GM19397 (cell line): ENCODE results near the gene FGL2.
"Not testable (repeated sequence)": the region's sequence is repeated elsewhere in the genome, so short reads cannot be mapped to it uniquely, and the experiment has no call there.

Source experiments
- ATAC-seq: cut with Tn5 transposase; IDR thresholded peaks from one replicate; pipeline ENCODE4 v1.9.1; 2021; ENCODE audit warnings: mild to moderate bottlenecking, moderate library complexity; ENCODE audit not compliant: unreplicated experiment

Gene FGL2, protein sequence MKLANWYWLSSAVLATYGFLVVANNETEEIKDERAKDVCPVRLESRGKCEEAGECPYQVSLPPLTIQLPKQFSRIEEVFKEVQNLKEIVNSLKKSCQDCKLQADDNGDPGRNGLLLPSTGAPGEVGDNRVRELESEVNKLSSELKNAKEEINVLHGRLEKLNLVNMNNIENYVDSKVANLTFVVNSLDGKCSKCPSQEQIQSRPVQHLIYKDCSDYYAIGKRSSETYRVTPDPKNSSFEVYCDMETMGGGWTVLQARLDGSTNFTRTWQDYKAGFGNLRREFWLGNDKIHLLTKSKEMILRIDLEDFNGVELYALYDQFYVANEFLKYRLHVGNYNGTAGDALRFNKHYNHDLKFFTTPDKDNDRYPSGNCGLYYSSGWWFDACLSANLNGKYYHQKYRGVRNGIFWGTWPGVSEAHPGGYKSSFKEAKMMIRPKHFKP

DNA sequence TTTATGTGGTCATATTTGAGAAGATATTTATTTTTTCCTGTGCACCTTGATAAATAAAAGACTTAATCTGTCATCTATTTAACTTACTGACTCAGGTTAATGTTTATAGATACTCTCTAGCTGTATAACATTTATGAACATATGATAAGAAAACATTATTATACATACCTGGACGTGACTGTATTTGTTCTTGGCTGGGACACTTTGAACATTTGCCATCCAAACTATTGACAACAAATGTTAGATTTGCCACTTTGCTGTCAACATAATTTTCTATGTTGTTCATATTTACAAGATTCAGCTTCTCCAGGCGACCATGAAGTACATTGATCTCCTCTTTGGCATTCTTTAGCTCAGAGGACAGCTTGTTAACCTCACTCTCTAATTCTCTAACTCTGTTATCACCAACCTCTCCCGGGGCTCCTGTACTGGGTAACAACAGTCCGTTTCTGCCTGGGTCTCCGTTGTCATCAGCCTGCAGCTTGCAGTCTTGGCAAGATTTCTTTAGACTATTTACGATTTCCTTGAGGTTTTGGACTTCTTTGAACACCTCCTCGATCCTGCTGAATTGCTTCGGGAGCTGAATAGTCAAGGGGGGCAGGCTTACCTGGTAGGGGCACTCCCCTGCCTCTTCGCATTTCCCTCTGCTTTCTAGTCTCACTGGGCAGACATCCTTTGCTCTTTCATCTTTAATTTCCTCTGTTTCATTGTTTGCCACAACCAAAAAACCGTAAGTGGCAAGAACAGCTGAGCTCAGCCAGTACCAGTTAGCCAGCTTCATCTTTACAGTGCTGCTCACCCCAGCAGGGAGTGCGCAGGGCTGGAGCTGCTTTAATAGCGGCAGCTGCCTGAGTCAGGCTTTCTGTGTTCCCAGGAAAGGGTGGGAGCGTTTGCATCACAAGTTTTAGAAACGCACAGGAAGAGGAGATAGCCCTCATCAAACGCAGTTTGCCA lies at the start of gene FGL2:
TSS of gene FGL2 (minus strand) at position 807 of the 954 bp plus-strand sequence. CDS start at position 781, 26 bp downstream.
- no peak for ATAC-seq

DNA sequence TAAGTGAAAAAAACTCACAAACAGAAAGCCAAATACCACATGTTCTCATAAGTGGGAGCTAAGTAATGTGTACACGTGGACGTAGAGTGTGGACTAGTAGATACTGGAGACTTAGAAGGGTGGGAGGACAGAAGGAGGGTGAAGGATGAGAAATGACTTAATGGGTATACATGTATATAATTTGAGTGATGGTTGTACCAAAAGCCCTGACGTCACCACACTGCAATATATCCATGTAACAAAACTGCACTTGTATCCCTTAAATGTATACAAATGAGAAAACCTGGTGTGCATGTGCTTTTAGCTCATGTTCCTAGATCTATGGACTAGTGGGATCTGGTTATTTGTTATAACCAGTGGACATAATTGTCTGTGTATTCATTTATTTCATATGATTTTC lies 48.5 kb upstream of the FGL2 start:
- ATAC-seq = no peak

GRCh38 chr7:77247206-77247850 lies 47.7 kb upstream of the FGL2 start:
- no peak for ATAC-seq

DNA sequence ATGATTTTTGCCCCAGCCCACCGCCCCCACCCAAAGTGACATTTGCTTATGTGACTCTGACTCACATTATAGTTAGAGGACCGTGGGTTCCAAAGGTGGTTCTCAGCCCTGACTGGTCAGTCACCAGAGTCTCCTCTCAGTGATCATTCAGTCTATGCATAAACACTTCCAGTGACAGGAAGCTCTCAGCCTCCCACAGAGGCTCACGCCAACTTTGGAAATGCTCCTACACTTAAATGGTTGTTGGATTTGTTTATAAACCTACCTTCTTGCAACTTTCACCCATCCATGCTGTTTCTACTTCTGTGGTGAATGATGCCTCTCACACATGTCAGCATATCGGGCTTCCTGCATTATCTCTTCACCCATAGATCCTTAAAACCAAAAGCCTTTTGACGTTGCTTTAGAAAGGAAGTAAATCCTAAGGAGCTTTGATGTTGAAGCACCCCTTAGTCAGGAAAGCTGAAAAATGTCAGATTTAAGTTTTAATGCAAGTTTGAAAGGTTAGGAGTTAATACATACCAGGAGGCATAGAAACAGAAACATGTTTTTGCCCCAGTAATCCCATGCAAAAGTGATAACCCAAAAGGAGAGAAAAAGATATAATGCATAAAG lies 46.5 kb upstream of the FGL2 start:
- ATAC-seq = no peak

DNA sequence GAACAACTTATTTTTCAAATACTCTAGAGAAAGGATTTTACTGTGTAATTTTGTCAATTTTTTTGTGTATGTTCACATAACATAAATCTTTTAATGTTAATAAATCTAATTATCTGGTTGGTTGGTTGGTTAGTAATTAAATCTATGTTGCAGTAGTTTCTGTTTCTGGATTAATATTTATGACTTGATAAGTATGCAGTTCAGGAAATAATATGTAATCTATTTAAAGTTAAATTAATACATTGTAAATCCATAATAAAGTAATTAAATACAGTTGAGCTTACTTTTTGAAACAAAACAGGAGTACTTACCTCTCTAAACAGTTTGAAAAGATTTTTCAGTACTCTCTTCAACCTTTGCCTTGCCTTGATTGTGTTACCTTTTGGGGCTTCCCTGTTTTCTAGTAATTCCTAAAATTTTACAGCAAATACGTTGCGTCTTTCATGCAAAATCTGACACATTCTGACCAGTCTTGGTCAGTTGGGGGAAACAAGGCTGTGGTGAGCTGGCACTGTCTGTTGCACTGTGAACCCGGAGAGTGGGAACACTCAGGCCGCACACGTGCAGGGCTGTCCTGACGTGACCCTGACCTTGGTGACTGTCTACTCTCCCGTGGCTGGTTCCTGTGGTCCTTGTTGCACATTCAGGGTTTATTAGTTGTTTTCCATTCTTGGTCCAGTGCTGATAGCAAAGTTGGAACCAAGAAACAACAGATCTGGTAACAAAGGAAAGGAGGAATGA lies 45.6 kb upstream of the FGL2 start:
- ATAC-seq = no peak

DNA sequence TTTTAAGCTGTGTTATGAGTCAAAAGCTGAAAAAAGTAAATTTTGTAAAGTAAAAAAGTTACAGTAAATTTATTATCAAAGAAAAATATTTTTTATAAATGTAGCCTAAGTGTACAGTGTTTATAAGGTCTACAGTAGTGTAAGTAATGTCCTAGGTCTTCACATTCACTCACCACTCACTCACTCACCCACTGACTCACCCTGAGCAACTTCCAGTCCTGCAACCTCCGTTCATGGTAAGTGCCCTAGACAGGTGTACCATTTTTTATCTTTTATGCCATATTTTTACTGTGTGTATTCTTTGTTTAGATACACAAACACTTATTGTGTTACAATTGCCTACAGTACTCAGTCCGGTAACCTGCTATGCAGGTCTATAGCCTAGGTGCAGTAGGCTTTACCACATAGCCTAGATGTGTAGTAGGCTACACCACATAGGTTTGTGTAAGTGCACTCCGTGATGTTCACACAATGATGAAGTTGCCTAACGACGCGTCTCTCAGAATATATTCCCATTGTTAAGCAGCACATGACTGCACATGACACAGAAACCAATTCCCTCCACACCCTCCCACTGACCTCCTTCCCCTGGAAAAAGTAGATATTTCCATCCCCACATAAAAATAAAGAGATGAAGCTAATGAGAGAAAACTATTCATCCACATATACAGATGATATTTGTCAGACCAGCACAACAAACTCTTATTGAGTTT lies 44.8 kb upstream of the FGL2 start:
- no peak for ATAC-seq

DNA sequence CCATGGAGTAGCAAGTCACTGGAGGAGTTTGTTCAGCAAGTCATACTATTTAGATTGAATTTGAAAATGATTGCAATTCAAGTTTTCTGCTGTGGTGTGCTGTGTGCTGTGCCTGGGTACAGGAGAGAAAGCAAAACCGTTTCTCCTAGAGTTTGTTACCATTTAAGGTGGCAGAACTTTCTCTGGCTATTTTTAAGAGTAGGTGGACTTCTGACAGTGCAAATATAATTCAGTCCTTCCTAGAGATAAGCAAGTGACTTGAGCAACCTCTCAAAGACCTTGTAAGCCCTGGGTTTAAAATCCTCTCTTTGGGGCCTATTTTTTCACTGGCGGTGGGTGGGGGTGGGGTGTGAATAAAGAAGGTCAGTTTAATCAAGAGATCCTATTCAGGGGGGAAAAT lies 42.9 kb upstream of the FGL2 start:
- ATAC-seq = no peak

DNA sequence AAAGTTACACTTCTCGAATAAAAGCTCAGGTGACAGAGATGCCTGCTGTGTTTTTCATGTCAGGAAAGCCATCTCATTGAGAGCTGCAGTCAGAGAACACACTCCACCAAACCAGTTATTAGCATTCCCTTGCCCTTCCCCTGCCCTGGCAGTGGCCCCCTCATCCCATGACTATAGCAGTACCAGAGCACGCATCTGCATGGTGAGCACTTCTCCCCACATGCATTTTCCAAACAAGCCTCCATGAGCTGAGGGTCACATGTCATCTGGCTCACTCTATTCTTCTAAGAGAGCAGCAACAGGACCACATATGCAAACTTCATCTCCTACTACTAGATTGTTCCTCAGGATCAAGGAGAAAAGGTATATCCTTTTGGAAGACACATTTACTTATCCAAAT lies 42.4 kb upstream of the FGL2 start:
- no peak for ATAC-seq

DNA sequence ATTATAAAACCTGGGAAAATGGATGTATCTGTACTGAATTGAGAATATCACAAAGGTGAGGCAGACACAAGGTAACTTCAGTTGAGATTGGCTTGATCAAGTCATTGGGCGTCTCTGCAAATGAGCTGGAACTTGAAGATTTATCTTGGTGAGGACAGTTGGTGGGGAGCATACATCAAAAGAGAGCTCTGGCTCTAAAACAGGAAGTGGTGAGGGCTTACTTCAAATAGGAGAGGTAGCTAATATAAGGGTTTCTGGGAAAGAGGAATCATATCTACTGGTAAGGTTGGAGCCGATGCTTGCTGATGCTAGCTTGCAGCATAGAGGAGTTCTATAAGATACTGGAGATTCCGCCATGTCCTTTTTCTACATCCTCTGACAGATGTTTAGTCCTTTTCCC lies 39.9 kb upstream of the FGL2 start:
- no peak for ATAC-seq

DNA sequence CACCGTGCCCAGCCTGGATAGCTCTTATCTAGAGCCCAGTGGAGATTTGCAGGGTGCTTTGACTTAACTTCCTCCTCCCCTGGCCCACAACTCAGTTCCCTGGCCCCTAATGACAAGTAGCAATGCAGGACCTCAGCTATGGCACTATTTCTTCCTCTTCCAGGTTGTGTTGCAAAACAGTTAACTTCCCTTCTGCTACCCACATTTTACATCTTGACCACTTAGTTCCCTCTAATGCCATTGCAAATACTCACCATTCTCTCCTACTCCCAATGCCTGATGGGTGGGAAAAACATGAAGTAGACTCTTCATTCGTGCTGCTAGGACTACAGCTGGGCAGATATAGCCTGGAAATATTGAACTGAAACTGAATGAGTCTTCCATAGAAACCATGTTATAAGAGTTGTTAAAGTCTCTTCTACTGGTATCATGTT lies 39.1 kb upstream of the FGL2 start:
- no peak for ATAC-seq

DNA sequence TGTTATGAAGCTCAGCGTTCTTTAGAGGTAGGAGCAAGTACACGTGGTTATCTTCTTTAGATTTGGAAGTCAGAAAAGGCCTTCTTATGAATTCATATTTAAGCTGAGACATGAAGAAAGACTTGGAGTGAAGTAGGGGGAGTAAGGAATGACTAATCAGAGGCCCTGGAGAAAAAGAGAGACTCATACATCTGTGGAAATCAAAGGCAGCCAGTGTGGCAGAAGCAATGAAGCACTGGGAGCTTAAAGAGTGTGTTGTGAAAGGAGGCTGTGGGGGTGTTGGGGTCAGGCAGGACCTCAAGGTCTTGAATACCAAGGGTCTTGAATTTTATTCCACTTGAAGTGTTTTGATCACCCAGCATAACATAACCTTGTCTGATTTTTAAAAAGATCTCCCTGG lies 35.7 kb upstream of the FGL2 start:
- ATAC-seq = no peak

DNA sequence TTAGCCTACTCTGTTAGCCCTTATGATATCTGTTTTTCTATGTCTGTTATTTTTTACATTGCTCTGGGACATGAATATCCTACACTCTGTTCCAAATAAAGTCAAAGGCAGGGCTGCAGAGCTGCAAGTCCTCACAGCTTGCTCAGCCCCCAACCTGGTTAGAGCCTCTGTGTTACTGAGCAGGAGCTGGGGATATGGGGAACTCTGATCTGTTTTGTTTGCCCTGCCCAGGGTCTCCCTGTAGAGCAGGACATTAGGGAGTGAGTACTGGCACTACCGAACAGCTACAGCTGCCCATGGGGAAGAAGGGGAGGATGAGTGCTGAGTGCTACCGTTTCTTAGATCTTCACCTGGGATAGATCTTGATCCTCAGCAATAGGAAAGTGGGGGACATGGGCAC lies 32.8 kb upstream of the FGL2 start:
- no peak for ATAC-seq

DNA sequence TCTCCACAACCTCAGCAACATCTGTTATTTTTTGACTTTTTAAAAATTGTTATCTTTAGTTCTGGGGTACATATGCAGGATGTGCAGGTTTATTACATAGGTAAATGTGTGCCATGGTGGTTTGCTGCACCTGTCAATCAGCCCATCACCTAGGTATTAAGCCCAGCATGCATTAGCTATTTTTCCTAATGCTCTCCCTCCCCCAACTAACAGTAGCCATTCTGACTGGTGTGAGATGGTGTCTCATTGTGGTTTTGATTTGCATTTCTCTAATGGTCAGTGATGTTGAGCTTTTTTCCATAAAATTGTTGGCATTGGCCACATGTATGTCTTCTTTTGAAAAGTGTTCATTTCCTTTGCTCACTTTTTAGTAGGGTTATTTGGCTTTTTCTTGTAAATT lies 29.2 kb upstream of the FGL2 start:
- not testable (repeated sequence) for ATAC-seq

GRCh38 chr7:77226357-77226839 lies 26.8 kb upstream of the FGL2 start:
- no peak for ATAC-seq

DNA sequence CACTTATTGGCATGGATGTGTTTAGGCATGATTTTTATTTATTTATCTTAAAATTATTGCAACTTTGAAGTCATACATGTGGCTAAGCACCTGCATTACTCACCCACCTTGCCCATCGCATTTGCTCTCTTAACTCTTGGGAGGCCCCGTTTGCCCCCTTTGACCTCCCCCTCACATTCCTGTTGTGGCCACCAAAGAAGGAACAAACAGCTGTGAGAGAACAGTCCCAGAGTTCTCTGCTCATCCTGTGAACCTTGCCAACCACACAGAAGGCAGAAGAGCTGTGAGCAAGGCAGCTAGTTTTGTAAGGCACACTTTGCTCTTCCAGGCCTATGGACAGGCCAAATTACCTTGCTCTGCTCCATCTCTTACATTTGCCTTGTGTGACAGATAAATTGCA lies 23.6 kb upstream of the FGL2 start:
- ATAC-seq = no peak

DNA sequence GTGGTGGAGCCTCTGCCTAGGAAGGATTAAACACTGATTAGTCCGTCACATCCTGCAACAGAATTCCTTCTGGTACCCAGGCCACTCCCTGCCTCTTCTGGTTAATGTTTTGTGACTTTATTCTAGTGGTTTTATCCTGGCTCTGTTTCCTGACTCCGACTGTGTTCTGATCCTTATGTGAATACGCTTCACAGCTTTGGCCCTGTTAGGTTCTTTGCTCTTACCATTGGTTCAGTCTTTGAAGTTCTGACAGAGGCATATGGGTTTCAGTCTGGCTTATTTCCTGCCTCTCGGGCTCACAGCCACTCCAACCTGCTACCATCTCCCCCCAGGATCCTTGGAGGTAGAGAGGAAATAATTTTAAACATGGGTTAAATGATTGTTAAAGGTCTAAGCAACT lies 23.2 kb upstream of the FGL2 start:
- no peak for ATAC-seq

GRCh38 chr7:77222065-77222464 lies 22.4 kb upstream of the FGL2 start:
- no peak for ATAC-seq

DNA sequence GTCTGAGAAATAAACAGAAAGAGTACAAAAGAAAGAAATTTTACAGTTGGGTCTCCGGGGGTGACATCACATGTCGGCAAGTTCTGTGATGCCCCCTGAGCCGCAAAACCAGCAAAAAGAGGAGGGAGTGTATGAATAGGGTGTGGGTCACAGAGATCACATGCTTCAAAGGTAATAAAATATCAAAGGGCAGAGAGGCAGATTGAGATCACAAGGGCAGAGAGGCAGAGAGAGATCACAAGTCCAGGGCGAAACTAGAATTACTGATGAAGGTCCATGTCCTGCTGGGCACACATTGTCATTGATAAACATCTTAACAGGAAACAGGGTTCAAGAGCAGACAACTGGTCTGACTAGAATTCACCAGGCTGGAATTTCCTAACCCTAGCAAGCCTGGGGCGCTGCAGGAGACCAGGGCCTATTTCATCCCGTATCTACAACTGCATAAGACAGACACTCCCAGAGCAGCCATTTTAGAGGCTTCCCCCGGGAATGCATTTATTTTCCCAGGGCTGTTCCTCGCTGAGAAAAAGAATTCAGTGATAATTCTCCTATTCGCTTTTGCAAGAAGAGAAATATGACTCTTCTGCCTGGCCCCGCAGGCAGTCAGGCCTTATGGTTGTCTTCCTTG lies 20.2 kb upstream of the FGL2 start:
- ATAC-seq = not testable (repeated sequence)
